Activated CD8-positive, alpha-beta memory T cell treated with anti-CD3 and anti-CD28 coated beads, Interleukin-2, amount 50 U/mL, for 24 hours (primary cell): ENCODE measurements around the gene MYADML2.
"Not testable (repeated sequence)": the region's sequence is repeated elsewhere in the genome, so short reads cannot be mapped to it uniquely, and the experiment has no call there.

Source experiments
- DNase-seq: peaks from one replicate; pipeline ENCODE4 v3.0.0-alpha.2; 2020; ENCODE audit errors: extremely low read depth

Gene MYADML2, protein sequence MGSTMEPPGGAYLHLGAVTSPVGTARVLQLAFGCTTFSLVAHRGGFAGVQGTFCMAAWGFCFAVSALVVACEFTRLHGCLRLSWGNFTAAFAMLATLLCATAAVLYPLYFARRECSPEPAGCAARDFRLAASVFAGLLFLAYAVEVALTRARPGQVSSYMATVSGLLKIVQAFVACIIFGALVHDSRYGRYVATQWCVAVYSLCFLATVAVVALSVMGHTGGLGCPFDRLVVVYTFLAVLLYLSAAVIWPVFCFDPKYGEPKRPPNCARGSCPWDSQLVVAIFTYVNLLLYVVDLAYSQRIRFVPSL

DNA sequence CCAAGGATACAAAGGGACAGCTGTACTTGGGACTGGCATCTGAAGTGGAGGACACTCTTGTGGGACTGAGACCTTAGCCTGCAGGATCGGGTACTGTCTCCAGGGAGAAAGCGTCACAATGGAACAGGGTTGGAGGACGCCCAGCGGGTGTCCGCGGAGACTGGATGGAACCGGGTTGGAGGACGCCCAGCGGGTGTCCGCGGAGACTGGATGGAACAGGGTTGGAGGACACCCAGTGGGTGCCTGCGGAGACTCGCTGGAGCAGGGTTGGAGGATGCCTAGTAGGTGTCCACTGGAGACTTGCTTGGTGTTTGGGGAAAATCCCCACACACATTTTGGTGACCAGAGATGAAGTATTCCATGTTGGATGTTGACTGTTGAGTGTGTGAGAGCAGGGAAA, at the start of gene MYADML2:
Gene MYADML2, minus strand, starts transcription at position 45 of the 400 bp plus-strand sequence. CDS start 5,492 bp downstream, outside the sequence.
- no peak for DNase-seq

GRCh38 chr17:81996232-81996756, 49.3 kb upstream of the MYADML2 start:
- DNase-seq: no peak

DNA sequence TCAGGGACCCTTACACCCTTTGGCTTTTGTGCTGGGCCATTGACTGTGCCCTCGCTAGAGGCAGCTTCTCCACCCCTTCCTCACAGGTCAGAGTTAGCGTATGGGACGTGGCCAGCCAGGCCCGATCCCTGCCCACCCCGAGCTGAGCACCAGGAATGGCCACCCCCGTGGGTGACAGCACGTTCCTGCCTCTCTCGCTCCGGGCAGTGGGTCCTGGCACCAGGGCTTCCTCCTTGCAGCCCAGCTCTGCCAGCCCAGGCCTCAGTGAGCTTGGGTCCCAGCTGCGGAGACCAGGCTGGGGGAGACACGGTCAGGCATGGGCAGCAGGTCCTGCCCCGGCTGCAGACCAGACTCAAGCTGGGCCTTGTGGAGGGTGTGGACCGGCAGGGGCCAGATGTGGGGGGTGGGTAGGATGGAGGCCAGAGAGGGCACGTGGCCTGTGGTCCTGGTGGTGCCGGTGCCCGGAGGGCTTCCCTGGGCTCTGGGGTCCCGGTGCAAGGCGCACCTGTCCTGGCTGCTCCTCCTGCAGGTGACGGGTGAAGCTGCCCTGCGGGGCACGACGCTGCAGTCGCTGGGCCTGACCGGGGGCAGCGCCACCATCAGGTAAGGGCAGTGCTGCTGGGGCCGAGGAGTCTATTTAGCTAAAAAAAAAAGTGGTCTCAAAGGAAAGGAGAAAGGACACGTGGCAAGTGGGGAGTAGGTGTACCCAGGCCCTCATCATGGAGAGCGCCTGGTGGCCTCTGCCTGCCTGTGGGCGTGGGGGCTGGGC, 48.6 kb upstream of the MYADML2 start:
- no peak for DNase-seq

GRCh38 chr17:81994593-81995462, 47.8 kb upstream of the MYADML2 start:
- DNase-seq: no peak

DNA sequence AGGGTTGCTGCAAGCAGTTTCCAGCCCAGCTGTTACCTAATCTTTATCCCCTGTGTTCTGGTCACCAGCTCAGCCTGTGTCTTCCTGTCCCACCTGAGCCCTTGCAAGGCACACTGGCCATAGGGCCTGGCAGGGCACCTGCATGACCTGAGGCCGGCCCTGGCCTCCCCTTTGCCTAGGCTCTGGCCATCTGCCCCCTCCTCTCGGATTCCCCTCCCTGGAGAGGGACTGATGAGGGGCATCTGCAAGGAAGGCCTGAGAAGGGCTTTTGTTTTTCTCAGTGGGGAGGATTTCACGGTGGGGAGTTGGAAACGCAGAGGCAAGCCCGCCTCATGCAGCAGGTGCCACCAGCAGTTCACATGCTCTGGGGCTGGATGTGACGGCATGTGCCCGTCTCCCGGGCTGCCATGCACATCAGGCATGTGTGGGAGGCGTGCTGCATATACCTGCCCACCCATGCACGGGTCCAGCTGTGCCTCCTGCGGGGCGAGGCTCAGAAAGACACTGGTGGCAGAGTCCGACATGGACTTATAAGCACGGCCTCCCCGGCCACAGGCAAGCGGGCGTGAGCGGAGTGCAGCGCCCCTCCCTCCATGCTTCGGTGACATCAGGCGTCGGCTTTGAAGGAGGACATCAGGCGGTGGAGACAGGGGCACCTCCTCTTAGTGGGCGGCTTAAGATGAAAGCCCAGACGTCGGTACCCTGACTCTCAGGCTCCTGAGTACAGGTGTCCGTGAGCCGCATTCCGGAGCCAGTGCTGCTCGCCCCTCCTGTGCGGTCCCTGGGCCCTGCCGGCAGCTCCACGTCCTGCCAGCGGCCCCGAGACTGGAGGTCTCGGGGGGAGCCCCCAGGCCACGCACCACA, 46.9 kb upstream of the MYADML2 start:
- DNase-seq: no peak

GRCh38 chr17:81992306-81993102, 45.5 kb upstream of the MYADML2 start:
- DNase-seq: no peak

DNA sequence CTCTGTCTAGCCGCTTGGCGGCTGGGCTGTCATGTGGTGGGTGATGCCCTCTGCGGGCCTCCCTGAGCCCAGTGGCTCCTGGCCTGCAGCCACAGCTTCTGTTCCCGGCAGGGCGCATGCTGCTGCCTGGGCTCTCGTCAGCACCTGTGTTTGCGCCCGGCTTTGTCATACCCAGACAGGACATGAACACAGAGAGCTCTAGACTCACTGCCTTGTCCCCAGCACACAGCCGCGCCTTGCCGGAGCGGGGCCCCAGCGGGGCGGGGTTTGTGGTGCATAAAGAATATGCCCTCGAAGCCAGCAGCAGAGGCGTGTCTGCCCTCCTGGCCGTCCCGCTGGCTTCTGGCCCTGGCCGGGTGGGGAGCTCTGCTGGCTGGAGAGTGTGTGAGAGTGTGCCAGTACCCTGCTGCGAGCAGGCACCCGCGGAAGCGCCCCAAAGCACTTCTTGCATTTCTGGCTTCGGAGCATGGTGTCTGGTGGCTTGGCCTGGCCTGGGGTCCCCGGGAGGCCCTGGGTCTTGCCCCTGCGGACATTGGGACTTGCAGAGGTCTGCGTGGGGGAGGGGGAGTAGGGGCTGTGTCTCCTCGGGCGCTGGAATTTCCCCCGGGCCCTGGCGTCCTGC, 44.8 kb upstream of the MYADML2 start:
- no peak for DNase-seq

- no peak for DNase-seq
These were observed 44.0 kb upstream of the MYADML2 start for GRCh38 chr17:81990836-81991683.

GRCh38 chr17:81987161-81987770, 40.2 kb upstream of the MYADML2 start:
- DNase-seq: no peak

- DNase-seq: no peak
These were observed 39.6 kb upstream of the MYADML2 start for GRCh38 chr17:81986606-81987005.

DNA sequence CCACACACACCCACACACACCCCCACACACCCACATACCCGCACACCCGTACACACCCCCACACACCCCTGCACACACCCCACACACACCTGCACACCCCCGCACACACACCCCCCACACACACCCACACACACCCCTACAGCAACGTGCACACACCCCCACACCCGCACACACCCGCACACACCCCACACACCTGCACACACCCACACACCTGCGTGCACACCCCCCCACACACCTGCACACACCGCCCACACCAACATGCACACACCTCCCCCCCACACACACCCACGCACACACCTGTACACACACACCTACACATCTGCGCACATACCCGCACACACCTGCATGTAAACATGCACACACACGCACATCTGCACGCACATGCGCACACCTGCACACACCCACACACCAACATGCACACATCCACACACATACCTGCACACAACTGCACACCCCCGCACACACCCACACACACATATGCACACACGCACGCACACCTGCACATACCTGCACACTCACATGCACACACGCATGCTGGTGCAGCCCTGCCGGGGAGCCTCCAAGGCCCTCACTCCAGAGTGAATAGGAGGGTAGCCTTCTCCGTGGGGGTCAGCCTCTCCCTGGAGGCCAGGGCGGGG, 37.9 kb upstream of the MYADML2 start:
- DNase-seq: no peak

GRCh38 chr17:81983639-81984373, 36.8 kb upstream of the MYADML2 start:
- DNase-seq: no peak

GRCh38 chr17:81983011-81983638, 36.1 kb upstream of the MYADML2 start:
- no peak for DNase-seq

GRCh38 chr17:81981511-81981910, 34.5 kb upstream of the MYADML2 start:
- not testable (repeated sequence) for DNase-seq

DNA sequence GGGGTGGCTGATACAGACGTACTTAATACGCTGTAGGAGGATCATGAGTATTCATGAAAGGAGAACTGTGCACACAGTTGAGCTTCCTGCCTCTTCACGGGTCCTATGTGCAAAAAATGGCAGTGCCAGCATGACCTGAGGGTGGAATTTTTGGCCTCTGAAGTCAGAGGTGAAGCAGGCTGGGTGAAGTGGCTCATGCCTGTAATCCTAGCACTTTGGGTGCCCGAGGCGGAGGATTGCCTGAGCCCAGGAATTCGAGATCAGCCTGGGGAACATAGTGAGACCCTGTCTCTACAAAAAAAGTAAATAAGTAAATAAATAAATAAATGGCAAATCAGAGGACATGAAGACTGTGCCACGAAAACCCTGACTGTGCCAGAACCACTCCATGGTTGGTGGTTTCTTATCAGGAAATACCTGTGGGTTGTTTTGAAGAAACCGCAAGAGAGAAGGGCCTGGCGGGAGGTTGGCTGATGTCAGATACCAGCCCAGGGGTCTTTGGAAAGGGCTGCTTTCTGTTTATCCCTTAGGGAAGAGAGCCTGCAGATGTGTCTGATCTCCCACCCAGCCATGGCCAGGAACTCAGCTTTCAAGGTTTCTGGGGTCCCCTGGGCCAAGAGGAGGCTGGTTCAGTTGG, 33.8 kb upstream of the MYADML2 start:
- no peak for DNase-seq

- no peak for DNase-seq
These were observed 33.1 kb upstream of the MYADML2 start for GRCh38 chr17:81980122-81980521.
